Prostate gland (tissue), 2 donors: ENCODE results near the gene ZNRD2. TPM values are rescaled to one million over a fixed set of nuclear protein-coding genes. Genes with fewer than 3 reads are reported as not detected.

Experiments
- DNase-seq: peaks from one replicate; pipeline ENCODE4 v3.0.0-alpha.2; 2019; ENCODE audit warnings: low spot score
- H3K27ac ChIP-seq, 2 donors: fragments of 200-600 bp; sonication (generic); 2 replicates each; pipeline ENCODE4 v1.5.1; 2017 to 2019
- H3K27me3 ChIP-seq: fragments of 200-600 bp; sonication (generic); replicated peaks from 2 replicates; pipeline ENCODE4 v1.5.1; 2019; ENCODE audit not compliant: insufficient read depth
- H3K36me3 ChIP-seq, 2 donors: fragments of 200-600 bp; sonication (generic); 1 replicate in 1 of 2; 2 replicates in 1 of 2; pipeline versions ENCODE4 v1.5.1 to v1.8.1; 2017 to 2019
- H3K4me1 ChIP-seq: fragments of 200-600 bp; sonication (generic); replicated peaks from 2 replicates; pipeline ENCODE4 v1.5.1; 2019
- H3K4me3 ChIP-seq, 2 donors: fragments of 200-600 bp; sonication (generic); 2 replicates each; pipeline ENCODE4 v1.5.1; 2017 to 2019
- H3K9me3 ChIP-seq: fragments of 200-600 bp; sonication (generic); 2 replicates; pipeline ENCODE4 v1.5.1; 2017
- CTCF ChIP-seq, 4 experiments: fragments of 200-600 bp in 2 of 4; fragments of 450-650 bp in 2 of 4; sonication (generic) in 2 of 4; IDR thresholded peaks; 1 replicate in 3 of 4; 2 replicates in 1 of 4; pipeline ENCODE4 v1.5.1; 2016 to 2019; ENCODE audit warnings: antibody characterized with exemption in 4 of 4, mild to moderate bottlenecking in 2 of 4, moderate library complexity in 2 of 4
- POLR2A ChIP-seq: fragments of 450-650 bp; IDR thresholded peaks from one replicate; pipeline ENCODE4 v1.6.1; 2016; ENCODE audit warnings: antibody characterized with exemption, mild to moderate bottlenecking
- POLR2AphosphoS5 ChIP-seq: sonication (generic); formaldehyde crosslinking; IDR thresholded peaks from one replicate; pipeline ENCODE4 v1.6.1; 2017; ENCODE audit warnings: antibody characterized with exemption
- WGBS: methylation state at CpG from one replicate; pipeline ENCODE4 v1.1.5; 2018; 5-methylcytosine and 5-hydroxymethylcytosine counted together
- intact Hi-C: fragments of 100-400 bp; cut with DNase I; formaldehyde crosslinking; loops from one replicate; pipeline ENCODE4 v1.14.2; 2022
- small RNA-seq, 2 donors: library from RNA; depleted of rRNA; stranded (forward); fragments of <200 nt; gene quantifications; one replicate each; pipeline ENCODE3, GENCODE V24; 2016
- total RNA-seq, 2 donors: library from RNA; depleted of rRNA; stranded (reverse); fragments of >200 nt; gene quantifications; one replicate each; pipeline ENCODE4 v1.1.0, GENCODE V29; 2016

Gene ZNRD2
- total RNA-seq, 2 donors from 2014 or later = 72.8 to 98.1 TPM

GRCh38 chr11:65619281-65619928 lies 49.1 kb downstream of the ZNRD2 start:
- peaks cover 9% of the 10 kb centered on the region for H3K4me1 ChIP-seq
- H3K27ac ChIP-seq = no peak overlapping the region
- H3K27me3 ChIP-seq = no peaks in the 10 kb centered on the region
- no peak for DNase-seq
- no peak overlapping the region for H3K4me3 ChIP-seq
- TF ChIP-seq POLR2AphosphoS5 (no peak), CTCF (IDR thresholded peaks at IDR 0.05) (no peak), POLR2A (no peak)
- H3K36me3 ChIP-seq = peaks cover 14 to 32% of the 10 kb centered on the region in 2 donors
- H3K9me3 ChIP-seq = no peaks in the 10 kb centered on the region
- WGBS = 87% methylated on average over 25 of the region's 29 CpGs
- intact Hi-C loops = loop anchor here (5.0 kb wide), 1 partner anchor 33 kb away; no protein-coding TSS in a partner anchor

GRCh38 chr11:65620666-65621065 lies 50.4 kb downstream of the ZNRD2 start:
- no peaks in the 10 kb centered on the region for H3K27me3 ChIP-seq

GRCh38 chr11:65621460-65621859 lies 51.2 kb downstream of the ZNRD2 start:
- DNase-seq = no peak
- TF ChIP-seq CTCF (IDR thresholded peaks at IDR 0.05) = no peak
- no peak for TF ChIP-seq POLR2AphosphoS5
- TF ChIP-seq POLR2A = no peak
- H3K27me3 ChIP-seq = no peaks in the 10 kb centered on the region
- intact Hi-C loops = loop anchor here (10.0 kb wide), 1 partner anchor 153 kb away; no protein-coding TSS in a partner anchor
- WGBS = 93% methylated on average over 14 of the region's 14 CpGs
- H3K9me3 ChIP-seq = no peaks in the 10 kb centered on the region
- H3K4me1 ChIP-seq = peaks cover 8% of the 10 kb centered on the region
- no peak overlapping the region for H3K27ac ChIP-seq
- H3K36me3 ChIP-seq = peaks cover 14 to 32% of the 10 kb centered on the region in 2 donors
- H3K4me3 ChIP-seq = no peak overlapping the region

More at GRCh38 chr11:65620666-65621065, 50.4 kb downstream of the ZNRD2 start:
- Histone ChIP-seq H3K4me3 (no peak overlapping the region), H3K27ac (no peak overlapping the region), H3K9me3 (no peaks in the 10 kb centered on the region), H3K4me1 (peaks cover 9% of the 10 kb centered on the region), H3K36me3 (peaks cover 14 to 32% of the 10 kb centered on the region in 2 donors)
- no peak for DNase-seq
- intact Hi-C loops = loop anchor here (10.0 kb wide), 1 partner anchor 154 kb away; no protein-coding TSS in a partner anchor
- TF ChIP-seq POLR2A (no peak), CTCF (IDR thresholded peaks at IDR 0.05) (no peak)
- 87% methylated on average over 12 of the region's 19 CpGs for WGBS

Small RNA genes within 50 kb of the gene (small RNA-seq; reads per million reads assigned to genes)
- 0 reads per million in 2 donors for gene AP001362.1

Other genes starting within 250 kb of the ZNRD2 start
- 10 to 100 TPM; 39.3 to 74.1 TPM for gene DPF2, start 236.6 kb upstream of the ZNRD2 start, total RNA-seq
- 1 to 10 TPM in 1 of 2 donors, under 1 TPM in 1; 0.27 to 4.7 TPM for gene TIGD3, start 215.7 kb upstream of the ZNRD2 start, total RNA-seq
- gene SLC25A45, start 187.8 kb upstream of the ZNRD2 start, total RNA-seq = 10 to 100 TPM; 11.7 to 13.3 TPM
- 100 to 1,000 TPM in 1 of 2 donors, 10 to 100 TPM in 1; 36.1 to 106 TPM for gene FRMD8, start 183.8 kb upstream of the ZNRD2 start, total RNA-seq
- 1,000 to 10,000 TPM in 1 of 2 donors, 100 to 1,000 TPM in 1; 110 to 1,326 TPM for gene NEAT1, start 147.7 kb upstream of the ZNRD2 start, total RNA-seq
- gene MALAT1, start 71.4 kb upstream of the ZNRD2 start, total RNA-seq = 1,000 to 10,000 TPM; 5,964 to 9,097 TPM
- 100 to 1,000 TPM; 125 to 177 TPM for gene SCYL1, start 45.4 kb upstream of the ZNRD2 start, total RNA-seq
- 100 to 1,000 TPM; 220 to 234 TPM for gene LTBP3, start 12.1 kb upstream of the ZNRD2 start, total RNA-seq
- gene FAM89B, start 2.1 kb downstream of the ZNRD2 start, total RNA-seq = 10 to 100 TPM; 68.6 to 92.6 TPM
- gene EHBP1L1, start 5.6 kb downstream of the ZNRD2 start, total RNA-seq = 10 to 100 TPM; 68.2 to 98.7 TPM
- under 1 TPM in 1 of 2 donors, not detected in 1; 0.74 TPM for gene KCNK7, start 25.3 kb downstream of the ZNRD2 start, total RNA-seq
- gene MAP3K11, start 43.7 kb downstream of the ZNRD2 start, total RNA-seq = 10 to 100 TPM; 42.7 to 67.9 TPM
- 10 to 100 TPM; 32.0 to 67.9 TPM for gene PCNX3, start 45.3 kb downstream of the ZNRD2 start, total RNA-seq
- gene SIPA1, start 67.6 kb downstream of the ZNRD2 start, total RNA-seq = 10 to 100 TPM; 38.2 to 45.2 TPM
- 10 to 100 TPM; 51.8 to 98.4 TPM for gene RELA, start 92.4 kb downstream of the ZNRD2 start, total RNA-seq
- 100 to 1,000 TPM in 1 of 2 donors, 10 to 100 TPM in 1; 74.8 to 107 TPM for gene KAT5, start 141.8 kb downstream of the ZNRD2 start, total RNA-seq
- 100 to 1,000 TPM in 1 of 2 donors, 10 to 100 TPM in 1; 78.0 to 166 TPM for gene RNASEH2C, start 150.3 kb downstream of the ZNRD2 start, total RNA-seq
- gene AP5B1, start 210.5 kb downstream of the ZNRD2 start, total RNA-seq = 10 to 100 TPM; 15.4 to 18.8 TPM
- gene OVOL1, start 216.6 kb downstream of the ZNRD2 start, total RNA-seq = 1 to 10 TPM; 2.7 to 8.5 TPM